Small intestine (tissue), 7 donors: Measurements from ENCODE around the gene KIF1C. TPM values are rescaled to one million over a fixed set of nuclear protein-coding genes. Genes with fewer than 3 reads are reported as not detected.
A peak's percentile ranks its signal among the peaks of the same experiment; 100 is the strongest.
"Not testable (repeated sequence)": the region's sequence is repeated elsewhere in the genome, so short reads cannot be mapped to it uniquely, and the experiment has no call there.

Source experiments
- DNase-seq, 2 donors: peaks; one replicate each; pipeline versions ENCODE4 v3.0.0 to v3.0.0-alpha.2; 2013
- FAIRE-seq: peaks from 2 replicates; lab custom pipeline; 2012; peaks lifted over from hg19 to GRCh38; lab: Jason Lieb, UNC
- H3K27ac ChIP-seq, 3 donors: one replicate each; pipeline ENCODE4 v1.5.1; 2013; ENCODE audit warnings: low read length in 2 of 3, mild to moderate bottlenecking in 2 of 3, control low read depth in 1 of 3, inconsistent platforms in 1 of 3, low read depth in 1 of 3, moderate library complexity in 1 of 3
- H3K27me3 ChIP-seq, 3 donors: one replicate each; pipeline ENCODE4 v1.6.1; 2013; ENCODE audit warnings: low read length in 3 of 3, inconsistent platforms in 1 of 3; ENCODE audit not compliant: control insufficient read depth in 3 of 3, insufficient read depth in 3 of 3
- H3K36me3 ChIP-seq, 3 donors: one replicate each; pipeline ENCODE4 v1.6.1; 2013; ENCODE audit warnings: low read length in 3 of 3, inconsistent platforms in 1 of 3, low read depth in 1 of 3, mild to moderate bottlenecking in 1 of 3, moderate library complexity in 1 of 3; ENCODE audit not compliant: control insufficient read depth in 3 of 3, insufficient read depth in 2 of 3
- H3K4me1 ChIP-seq, 3 donors: one replicate each; pipeline ENCODE4 v1.6.1; 2013; ENCODE audit warnings: low read length in 2 of 3, inconsistent platforms in 1 of 3, low read depth in 1 of 3, mild to moderate bottlenecking in 1 of 3, moderate library complexity in 1 of 3; ENCODE audit not compliant: control insufficient read depth in 3 of 3, insufficient read depth in 2 of 3
- H3K4me3 ChIP-seq, 3 donors: one replicate each; pipeline ENCODE4 v1.5.1; 2013; ENCODE audit warnings: low read length in 3 of 3, control low read depth in 1 of 3, inconsistent platforms in 1 of 3, low read depth in 1 of 3, mild to moderate bottlenecking in 1 of 3, moderate library complexity in 1 of 3
- H3K9me3 ChIP-seq, 2 donors: one replicate each; pipeline ENCODE4 v1.6.1; 2013; ENCODE audit warnings: low read depth in 1 of 2, low read length in 1 of 2; ENCODE audit not compliant: control insufficient read depth in 2 of 2, insufficient read depth in 1 of 2
- WGBS, 3 donors: extraction: QIAGEN DNeasy Blood & Tissue Kit; methylation state at CpG; one replicate each; pipeline ENCODE4 v1.1.7; 2013; 5-methylcytosine and 5-hydroxymethylcytosine counted together
- polyA plus RNA-seq, 4 donors: library from polyadenylated mRNA; stranded (reverse) in 3 of 4; unstranded in 1 of 4; fragments of 200-250 nt in 3 of 4; fragments of 120-200 nt in 1 of 4; gene quantifications; one replicate each; pipeline versions ENCODE4 v1.2.1 to v1.2.3, GENCODE V29; 2013
- donor health status: healthy with polysubstance abuse.
- donor health status: control.
- donor health status: control.
- donor health status: Bipolar disorder and iron deficiency.
- donor health status: healthy.

The KIF1C gene
- polyA plus RNA-seq, 4 donors, result 67.4 to 141 (median 82.5) TPM

DNA sequence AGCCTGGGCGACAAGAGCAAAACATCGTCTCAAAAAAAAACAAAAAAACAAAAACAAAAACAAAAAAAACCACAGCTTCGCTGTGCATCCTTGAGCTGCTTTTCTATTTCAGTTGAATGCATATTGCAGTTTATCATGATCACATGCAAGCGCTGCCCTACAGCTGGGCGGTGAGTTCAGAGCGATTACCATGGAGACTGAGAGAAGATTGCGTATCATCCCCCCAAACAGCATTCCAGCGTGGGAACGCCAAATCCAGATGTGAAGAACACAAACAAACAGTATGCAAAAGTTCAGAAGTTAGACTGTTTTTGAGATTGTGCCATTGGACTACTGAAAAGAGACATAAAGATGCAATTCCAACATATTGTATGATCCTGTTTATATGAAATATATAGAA lies 52.5 kb downstream of the KIF1C start:
- H3K4me1 ChIP-seq, result peaks cover 0 to 15% (median 4%) of the 10 kb centered on the region in 3 donors
- FAIRE-seq (no peak), DNase-seq (no peak)
- 57 to 84% (median 75%) methylated on average over 9 of the region's 9 CpGs for WGBS, 3 donors
- no peak overlapping the region for H3K4me3 ChIP-seq
- no peaks in the 10 kb centered on the region for H3K27me3 ChIP-seq
- no peaks in the 10 kb centered on the region for H3K9me3 ChIP-seq
- H3K27ac ChIP-seq, result no peak overlapping the region
- no peaks in the 10 kb centered on the region for H3K36me3 ChIP-seq

DNA sequence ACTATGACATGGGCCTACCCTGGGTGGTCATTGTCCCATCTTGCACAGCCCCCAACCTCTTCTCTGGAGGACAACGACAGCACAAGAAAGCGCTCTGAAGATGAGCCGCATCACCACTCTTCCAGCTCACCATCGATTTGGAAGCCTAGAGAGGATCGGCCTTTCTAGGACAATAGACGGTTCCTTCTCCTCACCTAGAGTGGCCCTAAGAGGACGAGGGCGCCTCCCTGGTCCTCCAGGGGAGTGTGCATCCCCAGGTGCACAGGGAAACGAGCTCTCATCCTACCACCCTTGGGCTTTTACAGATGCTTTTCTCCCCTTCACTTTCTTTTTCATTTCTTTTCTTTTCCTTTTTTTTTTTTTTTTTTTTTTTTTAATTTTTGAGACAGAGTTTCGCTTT lies 57.8 kb downstream of the KIF1C start:
- WGBS, 3 donors, result 90 to 93% (median 91%) methylated on average over 9 to 10 of the region's 10 CpGs
- FAIRE-seq, result no peak
- no peak overlapping the region for H3K27ac ChIP-seq
- no peaks in the 10 kb centered on the region for H3K4me1 ChIP-seq
- H3K36me3 ChIP-seq, result no peaks in the 10 kb centered on the region
- H3K4me3 ChIP-seq, result no peak overlapping the region
- H3K27me3 ChIP-seq, result no peaks in the 10 kb centered on the region
- no peak for DNase-seq
- no peaks in the 10 kb centered on the region for H3K9me3 ChIP-seq

DNA sequence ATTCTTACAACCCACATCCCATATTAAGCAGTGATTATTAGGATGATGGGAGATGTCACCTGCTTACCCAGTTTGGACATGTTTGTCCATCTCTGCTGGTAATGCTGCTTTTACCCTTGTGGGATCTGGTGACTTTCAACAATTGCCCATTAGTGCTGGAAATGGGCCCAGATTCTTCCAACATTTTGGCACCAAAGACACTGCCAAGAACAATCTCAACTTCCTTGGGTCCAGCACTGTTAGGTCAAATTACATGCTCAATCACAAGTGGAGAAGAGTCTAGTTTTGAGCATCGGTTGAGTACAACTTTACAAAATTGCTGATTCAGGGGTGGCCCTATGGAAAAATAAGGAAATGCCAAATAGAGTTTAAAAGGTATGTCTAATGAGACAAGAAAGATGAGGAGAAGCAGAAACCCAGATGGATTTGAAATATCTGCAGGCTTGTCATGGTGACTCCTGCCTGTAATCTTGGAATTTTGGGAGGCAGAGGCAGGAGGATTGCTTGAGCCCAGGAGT lies 67.5 kb downstream of the KIF1C start:
- H3K36me3 ChIP-seq, result no peaks in the 10 kb centered on the region
- 71 to 84% (median 84%) methylated on average over 1 of the region's 1 CpG for WGBS, 3 donors
- no peak overlapping the region for H3K4me3 ChIP-seq
- no peak overlapping the region for H3K27ac ChIP-seq
- DNase-seq (no peak), FAIRE-seq (no peak)
- no peaks in the 10 kb centered on the region for H3K4me1 ChIP-seq
- no peaks in the 10 kb centered on the region for H3K9me3 ChIP-seq
- H3K27me3 ChIP-seq, result no peaks in the 10 kb centered on the region

GRCh38 chr17:5068236-5068635 lies 70.5 kb downstream of the KIF1C start:
- Histone ChIP-seq H3K4me3 (no peak overlapping the region), H3K4me1 (no peaks in the 10 kb centered on the region), H3K9me3 (no peaks in the 10 kb centered on the region), H3K36me3 (no peaks in the 10 kb centered on the region), H3K27me3 (no peaks in the 10 kb centered on the region), H3K27ac (no peak overlapping the region)
- DNase-seq (no peak), FAIRE-seq (no peak)
- 93 to 98% (median 95%) methylated on average over 3 of the region's 3 CpGs for WGBS, 3 donors

DNA sequence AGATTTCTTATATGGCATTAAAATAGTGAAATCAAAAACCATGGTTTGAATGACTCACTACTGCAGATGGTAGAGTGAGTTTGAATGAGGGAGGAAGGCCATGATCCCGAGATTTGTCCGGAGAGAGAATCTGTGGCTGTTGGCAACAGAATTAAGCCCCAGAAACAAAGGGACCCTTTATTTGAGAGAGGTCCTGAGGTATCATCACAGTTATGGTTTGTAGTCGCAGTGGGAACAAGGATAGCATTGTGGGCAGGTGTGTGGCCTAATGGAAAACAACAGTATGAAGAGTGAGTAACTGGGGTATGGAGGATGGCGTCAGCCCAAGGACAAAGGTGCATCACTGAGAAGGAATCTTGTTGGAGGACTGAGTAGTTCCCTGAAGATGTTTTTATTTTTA lies 72.0 kb downstream of the KIF1C start:
- Histone ChIP-seq H3K27me3 (no peaks in the 10 kb centered on the region), H3K9me3 (no peaks in the 10 kb centered on the region), H3K27ac (no peak overlapping the region), H3K36me3 (no peaks in the 10 kb centered on the region), H3K4me3 (no peak overlapping the region), H3K4me1 (no peaks in the 10 kb centered on the region)
- FAIRE-seq (no peak), DNase-seq (no peak)
- WGBS, 3 donors, result 75 to 89% (median 88%) methylated on average over 4 of the region's 4 CpGs

DNA sequence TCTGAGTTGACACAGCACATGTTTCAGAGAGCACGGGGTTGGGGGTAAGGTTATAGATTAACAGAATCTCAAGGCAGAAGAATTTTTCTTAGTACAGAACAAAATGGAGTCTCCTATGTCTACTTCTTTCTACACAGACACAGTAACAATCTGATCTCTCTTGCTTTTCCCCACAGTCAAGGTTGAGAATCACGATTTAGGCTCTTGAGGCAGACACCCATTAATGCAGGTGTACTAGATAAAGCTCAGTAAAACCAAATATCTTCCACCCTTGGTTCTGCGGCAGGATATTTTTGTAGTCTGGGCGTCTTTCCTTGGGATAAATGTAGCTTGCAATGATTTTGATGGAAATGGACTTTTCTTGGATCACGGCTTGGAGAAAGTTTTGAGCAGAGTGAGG lies 77.7 kb downstream of the KIF1C start:
- not testable (repeated sequence) for H3K27me3 ChIP-seq, H3K36me3 ChIP-seq, H3K4me3 ChIP-seq, DNase-seq, FAIRE-seq, H3K27ac ChIP-seq
- Histone ChIP-seq H3K4me1 (peaks cover 0 to 16% (median 6%) of the 10 kb centered on the region in 3 donors), H3K9me3 (peaks cover 0 to 20% of the 10 kb centered on the region in 2 donors)
- 80 to 92% (median 82%) methylated on average over 4 of the region's 5 CpGs for WGBS, 3 donors

DNA sequence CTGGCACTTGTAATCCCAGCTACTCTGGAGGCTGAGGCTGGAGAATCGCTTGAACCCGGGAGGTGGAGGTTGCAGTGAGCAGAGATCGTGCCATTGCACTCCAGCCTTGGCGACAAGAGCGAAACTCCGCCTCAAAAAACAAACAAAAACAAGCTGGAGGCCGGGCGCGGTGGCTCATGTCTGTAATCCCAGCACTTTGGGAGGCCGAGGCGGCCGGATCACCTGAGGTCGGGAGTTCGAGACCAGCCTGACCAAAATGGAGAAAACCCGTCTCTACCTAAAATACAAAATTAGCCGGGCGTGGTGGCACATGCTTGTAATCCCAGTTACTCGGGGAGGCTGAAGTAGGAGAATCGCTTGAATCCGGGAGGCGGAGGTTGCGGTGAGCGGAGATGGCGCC lies 79.5 kb downstream of the KIF1C start:
- Histone ChIP-seq H3K9me3 (peaks cover 0 to 33% of the 10 kb centered on the region in 2 donors), H3K4me1 (peaks cover 0 to 16% (median 6%) of the 10 kb centered on the region in 3 donors), H3K4me3 (peak overlapping the region in 1 of 3 donors; percentile 77)
- not testable (repeated sequence) for DNase-seq, H3K36me3 ChIP-seq, H3K27ac ChIP-seq, H3K27me3 ChIP-seq, FAIRE-seq
- WGBS, 3 donors, result 96 to 98% (median 97%) methylated on average over 24 of the region's 24 CpGs

- Histone ChIP-seq H3K4me3 (peak overlapping the region; percentile 12 to 84 (median 77)), H3K9me3 (peaks cover 2 to 38% of the 10 kb centered on the region in 2 donors), H3K27ac (peak overlapping the region; percentile 36 to 85 (median 79)), H3K36me3 (peaks cover 0 to 13% (median 0%) of the 10 kb centered on the region in 3 donors), H3K4me1 (peaks cover 0 to 16% (median 6%) of the 10 kb centered on the region in 3 donors), H3K27me3 (no peaks in the 10 kb centered on the region)
- DNase-seq (no peak), FAIRE-seq (no peak)
- 21 to 29% (median 23%) methylated on average over 14 of the region's 14 CpGs for WGBS, 3 donors
These were observed 80.0 kb downstream of the KIF1C start for GRCh38 chr17:5077781-5078105.
